NT2/D1 (cell line): Measurements from ENCODE around the gene TTYH3.

Source experiments
- SUZ12 ChIP-seq: IDR thresholded peaks from 2 replicates; pipeline ENCODE4 v1.6.1; 2011; ENCODE audit not compliant: insufficient read length, insufficient read depth; ENCODE audit errors: extremely low read depth
- YY1 ChIP-seq: IDR thresholded peaks from 2 replicates; pipeline ENCODE4 v1.6.1; 2011; ENCODE audit not compliant: insufficient read length, insufficient read depth
- ZNF274 ChIP-seq: IDR thresholded peaks from 2 replicates; pipeline ENCODE4 v1.6.1; 2011; ENCODE audit warnings: mild to moderate bottlenecking, low read depth, low read length

DNA sequence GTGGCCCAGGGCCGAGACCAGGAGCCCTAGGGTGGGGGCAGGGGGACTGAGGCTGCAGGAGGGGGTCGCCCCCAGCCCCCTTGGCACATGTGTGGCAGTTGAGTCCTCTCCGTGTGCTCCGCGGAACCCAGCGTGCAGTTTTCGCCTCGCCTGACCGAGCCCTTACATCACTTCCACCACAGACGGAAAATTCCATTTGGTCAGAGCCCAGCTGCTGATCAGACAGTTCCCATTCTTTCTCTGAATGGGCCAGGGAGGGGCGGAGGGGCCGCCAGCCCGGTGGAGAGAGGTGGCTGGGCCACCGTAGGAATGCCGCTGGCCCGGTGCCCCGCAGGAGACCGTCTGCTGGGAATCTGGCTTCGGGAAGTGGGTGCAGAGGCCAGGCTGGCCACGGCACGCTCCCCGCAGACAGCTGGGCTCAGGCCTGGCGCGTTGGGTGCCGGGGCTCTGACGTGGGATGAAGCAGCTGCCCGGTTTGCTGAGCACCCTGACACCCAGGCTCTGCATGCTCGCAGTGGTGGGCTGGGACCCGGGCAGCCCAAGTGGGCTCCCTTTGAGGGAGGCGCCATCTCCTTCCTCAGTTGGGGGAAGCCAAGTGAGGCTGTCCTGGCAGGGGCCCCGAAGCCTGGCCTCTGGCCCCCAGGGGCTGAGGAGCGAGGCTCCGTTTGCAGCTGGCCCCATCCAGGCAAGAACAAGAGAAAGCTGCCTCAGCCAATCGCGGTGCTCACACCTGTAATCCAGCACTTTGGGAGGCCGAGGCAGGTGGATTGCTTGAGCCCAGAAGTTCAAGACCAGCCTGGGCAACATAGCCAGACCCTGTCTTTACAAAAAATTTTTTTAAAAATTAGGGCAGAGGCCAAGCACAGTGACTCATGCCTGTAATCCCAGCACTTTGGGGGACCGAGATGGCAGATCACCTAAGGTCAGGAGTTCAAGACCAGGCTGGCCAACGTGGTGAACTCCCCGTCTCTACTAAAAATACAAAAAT is 9.9 kb downstream of the TTYH3 start:
- TF ChIP-seq SUZ12, result no peak
- no peak for TF ChIP-seq YY1
- TF ChIP-seq ZNF274, result no peak
